Astrocyte (in vitro differentiated cells and primary cell): ENCODE data around the gene HBB. TPM values are rescaled to one million over a fixed set of nuclear protein-coding genes. Genes with fewer than 3 reads are reported as not detected.

Source experiments
- DNase-seq: peaks from one replicate; pipeline ENCODE4 v3.0.0-alpha.2; 2010; ENCODE audit warnings: low read depth
- FAIRE-seq: peaks from 2 replicates; lab custom pipeline; 2011; peaks lifted over from hg19 to GRCh38; lab: Jason Lieb, UNC
- H2AFZ ChIP-seq: 2 replicates; pipeline ENCODE4 v1.6.0; 2012; ENCODE audit warnings: low read depth, low read length, inconsistent platforms
- H3K27ac ChIP-seq: 2 replicates; pipeline ENCODE4 v1.5.1; 2011; ENCODE audit warnings: low read depth, low read length, inconsistent platforms
- H3K27me3 ChIP-seq: 2 replicates; pipeline ENCODE4 v1.6.0; 2011; ENCODE audit warnings: low read length, inconsistent platforms; ENCODE audit not compliant: insufficient read depth
- H3K36me3 ChIP-seq: 2 replicates; pipeline ENCODE4 v1.5.1; 2011; ENCODE audit warnings: low read length, inconsistent platforms; ENCODE audit not compliant: insufficient read depth
- H3K4me1 ChIP-seq: 2 replicates; pipeline ENCODE4 v1.5.1; 2011; ENCODE audit warnings: low read length, inconsistent platforms; ENCODE audit not compliant: insufficient read depth
- H3K4me2 ChIP-seq: 2 replicates; pipeline ENCODE4 v1.6.0; 2012; ENCODE audit warnings: low read length, inconsistent platforms
- H3K4me3 ChIP-seq: 2 replicates; pipeline ENCODE4 v1.5.1; 2011; ENCODE audit warnings: low read depth, mild to moderate bottlenecking, low read length, inconsistent platforms; ENCODE audit not compliant: insufficient read depth
- H3K79me2 ChIP-seq: 2 replicates; pipeline ENCODE4 v1.6.0; 2012; ENCODE audit warnings: mild to moderate bottlenecking, low read length, inconsistent platforms; ENCODE audit not compliant: insufficient read depth
- H3K9ac ChIP-seq: 2 replicates; pipeline ENCODE4 v1.6.0; 2012; ENCODE audit warnings: mild to moderate bottlenecking, low read length, inconsistent platforms
- H3K9me3 ChIP-seq: 2 replicates; pipeline ENCODE4 v1.5.1; 2012; ENCODE audit warnings: low read depth, mild to moderate bottlenecking, low read length, inconsistent platforms; ENCODE audit not compliant: insufficient read depth
- H4K20me1 ChIP-seq: 2 replicates; pipeline ENCODE4 v1.6.0; 2012; ENCODE audit warnings: low read length, inconsistent platforms; ENCODE audit not compliant: insufficient read depth
- H3K27ac Mint-ChIP-seq: one replicate; pipeline ENCODE4 v1.8.0; 2021; ENCODE audit warnings: mild to moderate bottlenecking, mixed read lengths; ENCODE audit not compliant: unreplicated experiment
- H3K27me3 Mint-ChIP-seq: one replicate; pipeline ENCODE4 v1.8.0; 2021; ENCODE audit warnings: low read depth, mixed read lengths; ENCODE audit not compliant: unreplicated experiment
- H3K36me3 Mint-ChIP-seq: one replicate; pipeline ENCODE4 v1.8.0; 2021; ENCODE audit warnings: low read depth, mixed read lengths; ENCODE audit not compliant: unreplicated experiment
- H3K4me1 Mint-ChIP-seq: one replicate; pipeline ENCODE4 v1.8.0; 2021; ENCODE audit warnings: low read depth, mixed read lengths; ENCODE audit not compliant: unreplicated experiment
- H3K4me3 Mint-ChIP-seq: one replicate; pipeline ENCODE4 v1.8.0; 2021; ENCODE audit warnings: mild to moderate bottlenecking, moderate library complexity, mixed read lengths; ENCODE audit not compliant: unreplicated experiment
- H3K9me3 Mint-ChIP-seq: one replicate; pipeline ENCODE4 v1.8.0; 2021; ENCODE audit warnings: mild to moderate bottlenecking, mixed read lengths; ENCODE audit not compliant: unreplicated experiment
- EZH2 ChIP-seq: IDR thresholded peaks from 2 replicates; pipeline ENCODE4 v1.6.1; 2012; ENCODE audit warnings: mild to moderate bottlenecking, low read length, inconsistent platforms; ENCODE audit not compliant: insufficient read depth
- total RNA-seq: library from RNA; stranded (reverse); gene quantifications from 2 replicates; pipeline ENCODE4 v1.2.1, GENCODE V29; 2021
- TF ChIP-seq, protein P1 (sequence below): IDR thresholded peaks from 2 replicates; pipeline ENCODE4 v1.5.1; 2011; ENCODE audit warnings: low read depth, mild to moderate bottlenecking, inconsistent platforms, low read length, moderate library complexity; ENCODE audit not compliant: insufficient read depth

Gene HBB
- total RNA-seq, 1 donor from 2014 or later: not detected

- Histone ChIP-seq H3K4me1 (no peaks in the 10 kb centered on the region), H3K36me3 (no peaks in the 10 kb centered on the region), H2AFZ (no peak overlapping the region), H3K4me2 (no peak overlapping the region), H3K9ac (no peak overlapping the region), H3K9me3 (no peaks in the 10 kb centered on the region), H3K79me2 (no peaks in the 10 kb centered on the region), H3K27me3 (no peaks in the 10 kb centered on the region), H4K20me1 (no peaks in the 10 kb centered on the region), H3K27ac (no peak overlapping the region), H3K4me3 (no peak overlapping the region)
- no peak for DNase-seq
- Mint-ChIP-seq H3K27ac (no peak overlapping the region), H3K36me3 (no peaks in the 10 kb centered on the region), H3K9me3 (no peaks in the 10 kb centered on the region), H3K27me3 (no peaks in the 10 kb centered on the region), H3K4me1 (no peaks in the 10 kb centered on the region), H3K4me3 (no peak overlapping the region)
- no peak for FAIRE-seq
- TF ChIP-seq, protein P1, sequence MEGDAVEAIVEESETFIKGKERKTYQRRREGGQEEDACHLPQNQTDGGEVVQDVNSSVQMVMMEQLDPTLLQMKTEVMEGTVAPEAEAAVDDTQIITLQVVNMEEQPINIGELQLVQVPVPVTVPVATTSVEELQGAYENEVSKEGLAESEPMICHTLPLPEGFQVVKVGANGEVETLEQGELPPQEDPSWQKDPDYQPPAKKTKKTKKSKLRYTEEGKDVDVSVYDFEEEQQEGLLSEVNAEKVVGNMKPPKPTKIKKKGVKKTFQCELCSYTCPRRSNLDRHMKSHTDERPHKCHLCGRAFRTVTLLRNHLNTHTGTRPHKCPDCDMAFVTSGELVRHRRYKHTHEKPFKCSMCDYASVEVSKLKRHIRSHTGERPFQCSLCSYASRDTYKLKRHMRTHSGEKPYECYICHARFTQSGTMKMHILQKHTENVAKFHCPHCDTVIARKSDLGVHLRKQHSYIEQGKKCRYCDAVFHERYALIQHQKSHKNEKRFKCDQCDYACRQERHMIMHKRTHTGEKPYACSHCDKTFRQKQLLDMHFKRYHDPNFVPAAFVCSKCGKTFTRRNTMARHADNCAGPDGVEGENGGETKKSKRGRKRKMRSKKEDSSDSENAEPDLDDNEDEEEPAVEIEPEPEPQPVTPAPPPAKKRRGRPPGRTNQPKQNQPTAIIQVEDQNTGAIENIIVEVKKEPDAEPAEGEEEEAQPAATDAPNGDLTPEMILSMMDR: no peak
- no peak for TF ChIP-seq EZH2
Measured at GRCh38 chr11:5228124-5228523, 1.3 kb upstream of the HBB start.

DNA sequence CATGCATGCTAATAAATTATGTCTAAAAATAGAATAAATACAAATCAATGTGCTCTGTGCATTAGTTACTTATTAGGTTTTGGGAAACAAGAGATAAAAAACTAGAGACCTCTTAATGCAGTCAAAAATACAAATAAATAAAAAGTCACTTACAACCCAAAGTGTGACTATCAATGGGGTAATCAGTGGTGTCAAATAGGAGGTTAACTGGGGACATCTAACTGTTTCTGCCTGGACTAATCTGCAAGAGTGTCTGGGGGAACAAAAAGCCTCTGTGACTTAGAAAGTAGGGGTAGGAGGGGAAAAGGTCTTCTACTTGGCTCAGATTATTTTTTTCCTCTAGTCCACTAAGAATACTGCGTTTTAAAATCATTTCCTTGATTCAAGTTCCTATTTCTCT, 810 bp upstream of the HBB start:
- H3K4me1 ChIP-seq: no peaks in the 10 kb centered on the region
- H3K27me3 Mint-ChIP-seq: no peaks in the 10 kb centered on the region
- no peak overlapping the region for H3K9ac ChIP-seq
- no peak overlapping the region for H3K27ac Mint-ChIP-seq
- H3K9me3 Mint-ChIP-seq: no peaks in the 10 kb centered on the region
- no peak overlapping the region for H3K27ac ChIP-seq
- no peaks in the 10 kb centered on the region for H3K9me3 ChIP-seq
- no peaks in the 10 kb centered on the region for H3K79me2 ChIP-seq
- H3K36me3 ChIP-seq: no peaks in the 10 kb centered on the region
- no peaks in the 10 kb centered on the region for H3K4me1 Mint-ChIP-seq
- no peak overlapping the region for H3K4me2 ChIP-seq
- TF ChIP-seq, protein P1: no peak
- H3K27me3 ChIP-seq: no peaks in the 10 kb centered on the region
- H3K4me3 Mint-ChIP-seq: no peak overlapping the region
- H3K36me3 Mint-ChIP-seq: no peaks in the 10 kb centered on the region
- DNase-seq (no peak), FAIRE-seq (no peak)
- no peak overlapping the region for H2AFZ ChIP-seq
- no peaks in the 10 kb centered on the region for H4K20me1 ChIP-seq
- H3K4me3 ChIP-seq: no peak overlapping the region

DNA sequence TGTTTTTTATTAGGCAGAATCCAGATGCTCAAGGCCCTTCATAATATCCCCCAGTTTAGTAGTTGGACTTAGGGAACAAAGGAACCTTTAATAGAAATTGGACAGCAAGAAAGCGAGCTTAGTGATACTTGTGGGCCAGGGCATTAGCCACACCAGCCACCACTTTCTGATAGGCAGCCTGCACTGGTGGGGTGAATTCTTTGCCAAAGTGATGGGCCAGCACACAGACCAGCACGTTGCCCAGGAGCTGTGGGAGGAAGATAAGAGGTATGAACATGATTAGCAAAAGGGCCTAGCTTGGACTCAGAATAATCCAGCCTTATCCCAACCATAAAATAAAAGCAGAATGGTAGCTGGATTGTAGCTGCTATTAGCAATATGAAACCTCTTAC, 1.4 kb downstream of the HBB start:
- no peaks in the 10 kb centered on the region for H3K4me1 ChIP-seq
- no peak for FAIRE-seq
- H4K20me1 ChIP-seq: no peaks in the 10 kb centered on the region

More for the DNA sequence above, 1.4 kb downstream of the HBB start:
- H3K36me3 ChIP-seq: no peaks in the 10 kb centered on the region
- no peaks in the 10 kb centered on the region for H3K79me2 ChIP-seq
- no peaks in the 10 kb centered on the region for H3K27me3 Mint-ChIP-seq
- peaks cover 2% of the 10 kb centered on the region for H3K9me3 Mint-ChIP-seq
- H3K36me3 Mint-ChIP-seq: no peaks in the 10 kb centered on the region
- DNase-seq: no peak
- H3K4me3 Mint-ChIP-seq: no peak overlapping the region
- no peak overlapping the region for H3K4me2 ChIP-seq
- H3K4me3 ChIP-seq: no peak overlapping the region
- H3K27ac ChIP-seq: no peak overlapping the region
- H3K27me3 ChIP-seq: no peaks in the 10 kb centered on the region
- H2AFZ ChIP-seq: no peak overlapping the region
- TF ChIP-seq, protein P1: no peak
- TF ChIP-seq EZH2: no peak
- H3K9me3 ChIP-seq: no peaks in the 10 kb centered on the region
- H3K4me1 Mint-ChIP-seq: no peaks in the 10 kb centered on the region
- H3K27ac Mint-ChIP-seq: no peak overlapping the region
- no peak overlapping the region for H3K9ac ChIP-seq
